Common myeloid progenitor, CD34-positive (primary cell): Measurements from ENCODE around the gene PRELP.

Experiments
- CTCF ChIA-PET: fragments of 350-600 bp; sonication (Branson Sonifier 250); formaldehyde crosslinking; loops from one replicate; lab custom pipeline; 2021; ENCODE audit warnings: antibody characterized with exemption; lab: Charles Lee
- POLR2A ChIA-PET: fragments of 350-600 bp; sonication (Branson Sonifier 250); formaldehyde crosslinking; loops from one replicate; lab custom pipeline; 2021; ENCODE audit warnings: antibody characterized with exemption; lab: Charles Lee
- DNase-seq, 3 donors: peaks; one replicate each; pipeline versions ENCODE4 v3.0.0 to v3.0.0-alpha.2; 2013
- H3K27ac ChIP-seq, 2 experiments: 1 replicate in 1 of 2; 2 replicates in 1 of 2; pipeline ENCODE4 v1.7.0; 2013; ENCODE audit warnings: inconsistent platforms in 2 of 2, low read length in 2 of 2, mild to moderate bottlenecking in 2 of 2, low read depth in 1 of 2, moderate library complexity in 1 of 2; ENCODE audit not compliant: severe bottlenecking in 2 of 2, insufficient read depth in 1 of 2, poor library complexity in 1 of 2
- H3K27me3 ChIP-seq, 5 experiments: replicated peaks in 2 of 5; 1 replicate in 3 of 5; 2 replicates in 2 of 5; pipeline versions ENCODE4 v1.6.1 to v1.7.0; 2013; ENCODE audit warnings: low read length in 4 of 5, mild to moderate bottlenecking in 2 of 5, moderate library complexity in 2 of 5, inconsistent platforms in 1 of 5; ENCODE audit not compliant: insufficient read depth in 5 of 5, control insufficient read depth in 4 of 5
- H3K36me3 ChIP-seq, 4 experiments: 1 replicate in 2 of 4; 2 replicates in 2 of 4; pipeline versions ENCODE4 v1.6.1 to v1.7.0; 2013; ENCODE audit warnings: low read length in 3 of 4, control low read depth in 1 of 4, mild to moderate bottlenecking in 1 of 4; ENCODE audit not compliant: control insufficient read depth in 4 of 4, insufficient read depth in 4 of 4
- H3K4me1 ChIP-seq, 4 experiments: 1 replicate in 3 of 4; 2 replicates in 1 of 4; pipeline versions ENCODE4 v1.6.1 to v1.7.1; 2013; ENCODE audit warnings: low read length in 3 of 4, mild to moderate bottlenecking in 3 of 4, control low read depth in 1 of 4, inconsistent platforms in 1 of 4, moderate library complexity in 1 of 4; ENCODE audit not compliant: control insufficient read depth in 4 of 4, insufficient read depth in 4 of 4; ENCODE audit errors: control extremely low read depth in 1 of 4
- H3K4me3 ChIP-seq, 7 experiments: 1 replicate in 4 of 7; 2 replicates in 3 of 7; pipeline versions ENCODE4 v1.5.1 to v1.7.0; 2013; ENCODE audit warnings: mild to moderate bottlenecking in 7 of 7, low read length in 6 of 7, moderate library complexity in 6 of 7, inconsistent platforms in 2 of 7, low read depth in 2 of 7, control low read depth in 1 of 7; ENCODE audit not compliant: insufficient read depth in 4 of 7, control insufficient read depth in 1 of 7; ENCODE audit errors: extremely low read depth in 1 of 7
- H3K9me3 ChIP-seq, 5 experiments: 1 replicate in 4 of 5; 2 replicates in 1 of 5; pipeline versions ENCODE4 v1.6.1 to v1.7.1; 2013; ENCODE audit warnings: low read length in 4 of 5, mild to moderate bottlenecking in 2 of 5, inconsistent platforms in 1 of 5, low read depth in 1 of 5, moderate library complexity in 1 of 5; ENCODE audit not compliant: control insufficient read depth in 4 of 5, insufficient read depth in 2 of 5; ENCODE audit errors: control extremely low read depth in 1 of 5
- WGBS: methylation state at CpG from one replicate; pipeline ENCODE4 v1.1.5; 2013; ENCODE audit not compliant: insufficient coverage; 5-methylcytosine and 5-hydroxymethylcytosine counted together

The PRELP gene

GRCh38 chr1:203503836-203504235 is 28.2 kb downstream of the PRELP start:
- Histone ChIP-seq H3K27me3 (peaks cover 0 to 9% (median 3%) of the 10 kb centered on the region in 5 experiments), H3K27ac (no peak overlapping the region), H3K36me3 (no peaks in the 10 kb centered on the region), H3K4me1 (no peaks in the 10 kb centered on the region), H3K9me3 (no peaks in the 10 kb centered on the region), H3K4me3 (no peak overlapping the region)
- no peak for DNase-seq
- ChIA-PET POLR2A (interaction anchor here (0.6 kb wide), 2 partner anchors 52 to 169 kb away, joined by 5 read pairs; no protein-coding TSS in a partner anchor), CTCF (interaction anchor here (0.9 to 10.4 kb wide), 28 partner anchors 9 to 687 kb away, joined by 3 to 172 read pairs (median 5); partner anchors contain the start of genes ATP2B4 and OPTC)
- 100% methylated on average over 2 of the region's 3 CpGs for WGBS

GRCh38 chr1:203504400-203505250 is 29.0 kb downstream of the PRELP start:
- H3K36me3 ChIP-seq: no peaks in the 10 kb centered on the region
- no peak overlapping the region for H3K27ac ChIP-seq
- ChIA-PET CTCF (interaction anchor here (0.7 to 10.4 kb wide), 32 partner anchors 9 to 686 kb away, joined by 3 to 172 read pairs (median 4); partner anchors contain the start of genes ATP2B4 and OPTC), POLR2A (interaction anchor here (0.6 kb wide), 2 partner anchors 169 to 194 kb away, joined by 4 to 5 read pairs; no protein-coding TSS in a partner anchor)
- H3K4me3 ChIP-seq: no peak overlapping the region
- peaks cover 0 to 9% (median 3%) of the 10 kb centered on the region in 5 experiments for H3K27me3 ChIP-seq
- peak; percentile 65 to 82 (median 72) for DNase-seq
- H3K4me1 ChIP-seq: no peaks in the 10 kb centered on the region
- 29% methylated on average over 6 of the region's 12 CpGs for WGBS
- H3K9me3 ChIP-seq: no peaks in the 10 kb centered on the region

GRCh38 chr1:203505526-203506204 is 30.1 kb downstream of the PRELP start:
- 93% methylated on average over 6 of the region's 8 CpGs for WGBS
- Histone ChIP-seq H3K4me3 (no peak overlapping the region), H3K27ac (no peak overlapping the region), H3K4me1 (no peaks in the 10 kb centered on the region), H3K27me3 (peaks cover 0 to 9% (median 3%) of the 10 kb centered on the region in 5 experiments), H3K36me3 (no peaks in the 10 kb centered on the region), H3K9me3 (no peaks in the 10 kb centered on the region)
- no peak for DNase-seq
- ChIA-PET POLR2A (no interaction called here), CTCF (interaction anchor here (0.7 to 10.4 kb wide), 16 partner anchors 8 to 239 kb away, joined by 3 to 172 read pairs (median 8); partner anchors contain the start of genes ATP2B4 and OPTC)

- H3K36me3 ChIP-seq: no peaks in the 10 kb centered on the region
- H3K27ac ChIP-seq: no peak overlapping the region
- H3K4me3 ChIP-seq: no peak overlapping the region
- H3K9me3 ChIP-seq: no peaks in the 10 kb centered on the region
- POLR2A ChIA-PET: no interaction called here
- CTCF ChIA-PET: interaction anchor here (0.7 to 10.4 kb wide), 12 partner anchors 10 to 621 kb away, joined by 3 to 172 read pairs (median 4); no protein-coding TSS in a partner anchor
- WGBS: 94% methylated on average over 5 of the region's 6 CpGs
- no peaks in the 10 kb centered on the region for H3K4me1 ChIP-seq
- H3K27me3 ChIP-seq: peaks cover 0 to 9% (median 3%) of the 10 kb centered on the region in 5 experiments
- no peak for DNase-seq
These were observed 31.4 kb downstream of the PRELP start for GRCh38 chr1:203506858-203507626.

GRCh38 chr1:203507759-203508158 is 32.2 kb downstream of the PRELP start:
- H3K27ac ChIP-seq: no peak overlapping the region

GRCh38 chr1:203508463-203509073 is 33.0 kb downstream of the PRELP start:
- H3K27ac ChIP-seq: no peak overlapping the region
- H3K4me1 ChIP-seq: peaks cover 0 to 12% (median 9%) of the 10 kb centered on the region in 4 experiments
- no peaks in the 10 kb centered on the region for H3K9me3 ChIP-seq
- DNase-seq: no peak
- 100% methylated on average over 8 of the region's 10 CpGs for WGBS
- ChIA-PET POLR2A (interaction anchor here (0.6 kb wide), 1 partner anchor 304 kb away, joined by 6 read pairs; no protein-coding TSS in a partner anchor), CTCF (interaction anchor here (0.7 to 10.4 kb wide), 4 partner anchors 65 to 192 kb away, joined by 3 to 172 read pairs (median 8); no protein-coding TSS in a partner anchor)
- H3K36me3 ChIP-seq: no peaks in the 10 kb centered on the region
- H3K27me3 ChIP-seq: peaks cover 0 to 3% (median 0%) of the 10 kb centered on the region in 5 experiments
- no peak overlapping the region for H3K4me3 ChIP-seq

More at GRCh38 chr1:203507759-203508158, 32.2 kb downstream of the PRELP start:
- Histone ChIP-seq H3K27me3 (peaks cover 0 to 6% (median 0%) of the 10 kb centered on the region in 5 experiments), H3K4me1 (peaks cover 0 to 4% (median 2%) of the 10 kb centered on the region in 4 experiments), H3K9me3 (no peaks in the 10 kb centered on the region), H3K36me3 (no peaks in the 10 kb centered on the region), H3K4me3 (no peak overlapping the region)
- DNase-seq: no peak
- ChIA-PET CTCF (interaction anchor here (0.7 to 10.4 kb wide), 7 partner anchors 10 to 621 kb away, joined by 3 to 172 read pairs (median 3); no protein-coding TSS in a partner anchor), POLR2A (interaction anchor here (0.6 kb wide), 1 partner anchor 305 kb away, joined by 6 read pairs; no protein-coding TSS in a partner anchor)
- no CpG with 5 or more reads among the region's 1 CpG for WGBS
